A673 (cell line): ENCODE results near the gene LCAT. TPM values are rescaled to one million over a fixed set of nuclear protein-coding genes. Genes with fewer than 3 reads are reported as not detected.

Source experiments
- BruUV-seq: library from RNA; stranded (reverse); fragments of 400-500 nt; replicated peaks from 2 replicates; lab custom pipeline; 2021; lab: Mats Ljungman, UMichigan
- CTCF ChIA-PET: fragments of 300-600 bp; sonication (Branson Sonifier 250); formaldehyde crosslinking; loops from one replicate; lab custom pipeline; 2022; ENCODE audit warnings: antibody characterized with exemption; lab: Charles Lee
- POLR2A ChIA-PET: fragments of 300-600 bp; sonication (Branson Sonifier 250); formaldehyde crosslinking; loops from one replicate; lab custom pipeline; 2022; ENCODE audit warnings: antibody characterized with exemption; ENCODE audit not compliant: low non-redundant PET; lab: Charles Lee
- DNase-seq: peaks from one replicate; pipeline ENCODE4 v3.0.0-alpha.2; 2015; ENCODE audit warnings: low spot score
- H3K27ac ChIP-seq: fragments of 200-600 bp; sonication (generic); 2 replicates; pipeline ENCODE4 v1.5.1; 2016; ENCODE audit warnings: mixed run types, low read depth, mild to moderate bottlenecking, mixed read lengths, antibody characterized with exemption, low read length; ENCODE audit not compliant: poor library complexity, severe bottlenecking
- H3K27me3 ChIP-seq: fragments of 200-600 bp; sonication (generic); replicated peaks from 2 replicates; pipeline ENCODE4 v1.6.1; 2017; ENCODE audit warnings: mixed run types, low read depth, mild to moderate bottlenecking, mixed read lengths, antibody characterized with exemption, low read length; ENCODE audit not compliant: insufficient read depth, poor library complexity
- H3K36me3 ChIP-seq: fragments of 200-600 bp; sonication (generic); 2 replicates; pipeline ENCODE4 v1.6.1; 2016; ENCODE audit warnings: mixed run types, mild to moderate bottlenecking, mixed read lengths, antibody characterized with exemption, low read length; ENCODE audit not compliant: insufficient read depth, poor library complexity, severe bottlenecking
- H3K4me1 ChIP-seq: fragments of 200-600 bp; sonication (generic); 2 replicates; pipeline ENCODE4 v1.6.1; 2017; ENCODE audit warnings: mixed run types, mild to moderate bottlenecking, mixed read lengths, antibody characterized with exemption, low read length; ENCODE audit not compliant: insufficient read depth, poor library complexity, severe bottlenecking
- H3K4me3 ChIP-seq: fragments of 200-600 bp; sonication (generic); 2 replicates; pipeline ENCODE4 v1.5.1; 2016; ENCODE audit warnings: low read depth, mixed run types, mild to moderate bottlenecking, mixed read lengths, low read length; ENCODE audit not compliant: poor library complexity, severe bottlenecking
- H3K9me3 ChIP-seq: fragments of 200-600 bp; sonication (generic); 2 replicates; pipeline ENCODE4 v1.6.1; 2016; ENCODE audit warnings: mixed run types, low read depth, mild to moderate bottlenecking, mixed read lengths, antibody characterized with exemption, low read length; ENCODE audit not compliant: poor library complexity, severe bottlenecking
- EZH2 ChIP-seq: fragments of 200-600 bp; sonication (generic); IDR thresholded peaks from 2 replicates; pipeline ENCODE4 v1.6.1; 2017; ENCODE audit warnings: borderline replicate concordance, low read depth, mild to moderate bottlenecking, mixed read lengths, antibody characterized with exemption, low read length; ENCODE audit not compliant: poor library complexity, severe bottlenecking
- intact Hi-C: fragments of 100-400 bp; cut with micrococcal nuclease; formaldehyde crosslinking; loops from one replicate; pipeline ENCODE4 v1.10.0; 2022; ENCODE audit not compliant: unreplicated experiment
- total RNA-seq: library from RNA; stranded (reverse); gene quantifications from 2 replicates; pipeline ENCODE4 v1.2.3, GENCODE V29; 2021
- TF ChIP-seq, protein P1 (sequence below): fragments of 300-800, 200-600 bp; sonication (generic); conservative IDR thresholded peaks from 2 replicates; pipeline ENCODE4 v1.5.1; 2017; ENCODE audit warnings: low read depth, mild to moderate bottlenecking, antibody characterized with exemption, low read length, moderate library complexity, mixed read lengths

The LCAT gene
- total RNA-seq, 1 experiment from 2014 or later: 17.6 TPM

DNA sequence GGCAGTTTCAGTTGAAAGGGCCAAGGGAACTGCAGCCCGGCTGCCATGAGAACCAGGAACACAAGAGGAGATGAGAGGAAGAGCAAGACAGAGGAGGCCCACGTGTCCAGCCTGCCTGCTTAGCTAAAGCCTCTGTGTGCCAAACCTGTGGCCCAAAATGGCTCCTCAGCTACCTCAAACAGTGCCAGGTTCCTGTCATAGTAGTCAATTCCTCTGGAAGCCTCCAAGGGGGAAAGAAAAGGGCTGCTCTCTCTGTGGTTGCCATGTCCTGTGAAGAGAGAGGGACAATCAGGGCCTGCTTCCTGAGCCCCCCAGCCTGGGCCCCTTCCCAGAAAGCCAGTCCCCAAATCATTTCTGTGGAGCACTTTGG lies 19.4 kb upstream of the LCAT start:
- ChIA-PET CTCF (no interaction called here), POLR2A (no interaction called here)
- DNase-seq: no peak
- intact Hi-C loops: no loop called here
- peaks cover 28% of the 10 kb centered on the region for H3K36me3 ChIP-seq
- peaks cover 14% of the 10 kb centered on the region for H3K4me1 ChIP-seq
- no peaks in the 10 kb centered on the region for H3K27me3 ChIP-seq
- no peak overlapping the region for H3K4me3 ChIP-seq
- BruUV-seq: no TSS peak
- no peaks in the 10 kb centered on the region for H3K9me3 ChIP-seq
- peak overlapping the region; percentile 7 for H3K27ac ChIP-seq
- no peak for TF ChIP-seq EZH2
- TF ChIP-seq, protein P1, sequence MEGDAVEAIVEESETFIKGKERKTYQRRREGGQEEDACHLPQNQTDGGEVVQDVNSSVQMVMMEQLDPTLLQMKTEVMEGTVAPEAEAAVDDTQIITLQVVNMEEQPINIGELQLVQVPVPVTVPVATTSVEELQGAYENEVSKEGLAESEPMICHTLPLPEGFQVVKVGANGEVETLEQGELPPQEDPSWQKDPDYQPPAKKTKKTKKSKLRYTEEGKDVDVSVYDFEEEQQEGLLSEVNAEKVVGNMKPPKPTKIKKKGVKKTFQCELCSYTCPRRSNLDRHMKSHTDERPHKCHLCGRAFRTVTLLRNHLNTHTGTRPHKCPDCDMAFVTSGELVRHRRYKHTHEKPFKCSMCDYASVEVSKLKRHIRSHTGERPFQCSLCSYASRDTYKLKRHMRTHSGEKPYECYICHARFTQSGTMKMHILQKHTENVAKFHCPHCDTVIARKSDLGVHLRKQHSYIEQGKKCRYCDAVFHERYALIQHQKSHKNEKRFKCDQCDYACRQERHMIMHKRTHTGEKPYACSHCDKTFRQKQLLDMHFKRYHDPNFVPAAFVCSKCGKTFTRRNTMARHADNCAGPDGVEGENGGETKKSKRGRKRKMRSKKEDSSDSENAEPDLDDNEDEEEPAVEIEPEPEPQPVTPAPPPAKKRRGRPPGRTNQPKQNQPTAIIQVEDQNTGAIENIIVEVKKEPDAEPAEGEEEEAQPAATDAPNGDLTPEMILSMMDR: no peak

DNA sequence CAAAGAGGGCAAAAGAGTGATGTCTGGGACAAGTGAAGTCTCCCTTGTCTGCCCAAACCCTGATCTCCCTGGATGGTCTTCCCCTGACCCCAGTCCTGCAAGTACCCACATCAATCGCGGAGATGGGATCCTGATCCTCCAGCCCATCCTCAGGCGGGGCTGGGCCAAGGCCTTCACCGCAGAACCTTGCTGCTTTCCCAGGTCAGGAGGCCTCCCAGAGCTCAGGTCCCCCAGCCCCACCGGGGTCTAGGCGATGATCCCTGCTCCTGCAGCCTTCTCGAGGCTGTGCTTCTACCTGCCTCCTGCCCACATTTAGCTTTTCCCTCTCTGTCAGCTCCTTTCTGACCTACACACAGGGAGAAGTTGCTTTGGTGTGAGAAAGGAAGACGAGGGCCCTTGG lies 18.2 kb upstream of the LCAT start:
- Histone ChIP-seq H3K9me3 (no peaks in the 10 kb centered on the region), H3K4me1 (peaks cover 10% of the 10 kb centered on the region), H3K4me3 (no peak overlapping the region), H3K36me3 (peaks cover 28% of the 10 kb centered on the region), H3K27me3 (no peaks in the 10 kb centered on the region), H3K27ac (no peak overlapping the region)
- no peak for DNase-seq
- BruUV-seq: no TSS peak
- ChIA-PET POLR2A (no interaction called here), CTCF (no interaction called here)
- TF ChIP-seq EZH2: no peak
- TF ChIP-seq, protein P1: no peak
- intact Hi-C loops: no loop called here

DNA sequence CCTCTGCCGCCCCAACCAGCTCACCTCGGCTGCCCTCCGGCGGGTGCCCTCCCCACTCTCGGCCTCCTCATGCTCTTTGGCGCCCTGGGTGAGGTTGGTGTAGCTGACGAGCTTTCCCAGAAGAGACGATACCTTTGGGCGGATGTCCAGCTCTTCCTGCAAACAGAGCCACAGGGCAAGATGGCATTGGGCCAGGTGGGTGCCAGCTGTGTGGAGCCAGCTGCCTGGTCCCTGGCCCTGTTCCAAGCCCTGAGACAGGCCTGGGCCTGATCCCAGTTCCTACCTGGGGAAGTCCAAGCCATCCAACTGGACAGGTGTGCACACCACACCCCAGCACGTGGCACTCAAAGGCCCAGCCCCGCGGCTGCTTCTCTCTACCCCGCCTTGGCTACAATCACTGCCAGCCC lies 17.6 kb upstream of the LCAT start:
- intact Hi-C loops: no loop called here

More for the DNA sequence above, 17.6 kb upstream of the LCAT start:
- DNase-seq: no peak
- Histone ChIP-seq H3K27me3 (no peaks in the 10 kb centered on the region), H3K9me3 (no peaks in the 10 kb centered on the region), H3K4me3 (no peak overlapping the region), H3K36me3 (peaks cover 28% of the 10 kb centered on the region), H3K4me1 (peaks cover 4% of the 10 kb centered on the region), H3K27ac (no peak overlapping the region)
- BruUV-seq: no TSS peak
- CTCF ChIA-PET: no interaction called here
- TF ChIP-seq EZH2: no peak
- TF ChIP-seq, protein P1: no peak
- POLR2A ChIA-PET: no interaction called here
